ENCODE data around the gene RAD51B.

The RAD51B gene

DNA sequence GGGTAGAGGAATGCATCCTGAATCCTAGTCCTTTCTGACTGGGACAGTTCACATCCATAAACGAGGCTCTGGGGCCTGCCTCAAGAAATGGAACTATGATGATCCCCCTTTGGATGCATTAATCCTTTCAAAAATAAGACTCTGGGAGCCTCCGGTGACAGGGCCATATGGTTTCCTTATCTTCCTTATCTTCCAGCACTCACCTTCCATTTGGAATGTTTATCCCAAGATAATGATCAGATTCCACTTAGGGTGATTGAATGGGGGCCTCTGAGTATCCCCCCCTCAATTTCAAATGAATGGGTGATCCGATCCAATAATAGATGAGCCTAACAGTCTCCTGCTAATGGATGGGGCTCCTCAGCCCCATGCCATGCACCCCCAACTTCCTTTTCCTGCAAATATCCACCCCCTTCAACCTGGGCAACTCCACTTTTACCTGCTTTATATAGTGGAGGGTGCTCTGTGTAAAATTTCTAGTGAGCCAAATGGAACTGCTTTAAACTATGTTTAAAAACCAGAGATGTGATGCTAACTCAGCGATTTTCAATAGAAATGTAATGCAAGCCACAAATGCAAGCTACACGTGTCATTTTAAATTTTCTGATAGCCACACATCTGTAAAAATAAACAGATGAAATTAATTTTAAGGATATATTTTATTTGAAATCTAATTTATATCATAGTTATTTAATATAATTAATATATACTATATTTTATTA, 815.5 kb downstream of the RAD51B start:
- no peak for DNase-seq

DNA sequence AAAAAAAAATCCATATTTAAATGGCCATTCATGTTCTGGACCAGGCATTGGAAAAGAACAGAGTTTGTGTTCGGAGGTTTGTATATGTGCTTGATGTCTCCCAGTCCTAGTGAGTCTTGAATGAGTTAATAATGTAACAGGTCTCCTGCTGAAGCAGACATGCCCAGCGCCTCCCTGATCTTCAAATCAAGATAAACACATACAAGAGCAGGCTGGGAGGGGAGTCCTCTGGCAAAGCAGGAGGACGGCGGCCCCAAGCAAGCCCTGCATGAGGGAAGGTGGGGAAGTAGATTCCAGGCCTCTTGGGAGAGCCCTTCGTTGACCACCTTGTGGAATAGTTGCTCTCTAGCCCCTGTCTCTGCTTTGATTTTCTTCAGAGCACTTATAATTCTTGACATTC, 817.0 kb downstream of the RAD51B start:
- DNase-seq = no peak

DNA sequence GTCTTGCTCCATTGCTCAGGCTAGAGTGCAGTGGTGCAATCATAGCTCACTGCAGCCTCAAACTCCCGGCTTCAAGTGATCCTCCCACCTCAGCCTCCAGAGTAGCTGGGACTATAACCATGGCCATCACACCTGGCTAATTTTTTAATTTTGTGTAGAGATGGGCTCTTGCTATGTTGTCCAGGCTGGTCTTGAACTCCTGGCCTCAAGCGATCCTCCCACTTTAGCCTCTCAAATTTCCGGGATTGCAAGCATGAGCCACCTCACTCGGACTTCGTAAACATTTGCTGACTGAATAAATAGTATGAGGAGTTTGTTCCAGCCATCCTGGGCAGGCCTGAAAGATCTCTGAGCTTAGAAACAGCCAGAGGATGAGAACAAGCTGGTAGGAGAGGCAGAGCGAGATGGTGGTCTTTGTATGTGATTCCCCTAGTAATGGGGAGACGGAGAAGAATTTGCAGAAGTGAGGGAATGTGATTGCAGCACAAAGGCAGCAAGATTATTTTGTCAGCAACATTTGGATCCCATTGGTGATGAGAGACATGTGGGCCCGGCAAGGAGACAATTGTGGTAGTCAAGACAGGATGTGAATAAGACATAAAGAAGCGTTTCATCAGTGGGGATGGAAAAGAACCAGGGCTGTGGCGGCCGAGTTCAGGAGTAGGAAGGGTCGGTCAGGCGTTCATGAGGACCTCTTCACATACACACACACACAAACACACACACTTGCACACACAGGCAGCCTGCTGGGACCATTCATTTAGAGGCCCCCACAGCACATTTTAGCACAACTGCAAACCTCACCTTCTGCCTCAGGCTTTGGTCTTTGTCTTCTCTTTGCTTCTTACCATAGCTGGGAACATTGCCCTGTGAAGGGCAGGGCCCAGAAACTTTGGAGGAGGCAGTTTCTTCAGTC, 817.8 kb downstream of the RAD51B start:
- no peak for DNase-seq

DNA sequence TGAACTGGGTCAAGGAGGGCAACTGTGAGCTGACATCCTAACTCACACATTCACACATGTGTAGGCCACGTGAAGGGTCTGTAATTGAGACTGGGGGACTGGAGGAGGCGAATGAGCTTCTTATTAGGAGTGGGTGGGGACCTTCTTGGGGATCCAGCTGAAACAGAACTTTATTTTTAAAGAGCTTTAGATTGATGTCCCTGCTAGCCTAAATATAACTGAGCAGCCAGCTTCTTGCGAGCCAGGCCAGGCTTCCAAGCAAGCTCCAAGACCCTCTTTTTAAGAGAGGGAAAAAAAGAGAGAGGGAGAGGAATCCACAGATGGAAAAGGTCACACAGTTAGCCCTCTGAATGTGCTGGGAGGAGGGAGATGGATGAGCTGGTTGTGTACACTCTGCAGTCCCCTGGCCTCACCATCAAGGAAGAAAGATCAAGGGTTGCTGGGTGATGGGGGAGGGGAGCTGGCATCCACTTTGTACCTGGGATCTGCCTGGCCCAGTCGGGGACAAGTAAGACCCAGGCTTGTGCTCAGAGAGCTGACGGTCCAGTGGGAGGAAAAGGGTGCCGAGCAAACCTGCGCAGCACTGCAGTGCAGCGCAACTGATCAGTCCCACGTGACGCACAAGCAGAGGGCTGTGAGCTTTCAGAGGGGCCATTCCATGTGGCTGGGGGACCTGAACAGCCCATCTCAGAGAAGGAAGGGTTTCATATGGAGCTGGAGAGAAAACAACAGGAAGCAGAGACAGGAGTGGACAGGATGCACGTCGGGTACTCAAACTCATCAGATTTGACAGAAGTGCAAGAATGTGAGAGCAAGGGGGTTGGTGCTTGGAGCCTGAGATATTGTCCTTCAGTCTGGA, 818.8 kb downstream of the RAD51B start:
- DNase-seq = no peak

DNA sequence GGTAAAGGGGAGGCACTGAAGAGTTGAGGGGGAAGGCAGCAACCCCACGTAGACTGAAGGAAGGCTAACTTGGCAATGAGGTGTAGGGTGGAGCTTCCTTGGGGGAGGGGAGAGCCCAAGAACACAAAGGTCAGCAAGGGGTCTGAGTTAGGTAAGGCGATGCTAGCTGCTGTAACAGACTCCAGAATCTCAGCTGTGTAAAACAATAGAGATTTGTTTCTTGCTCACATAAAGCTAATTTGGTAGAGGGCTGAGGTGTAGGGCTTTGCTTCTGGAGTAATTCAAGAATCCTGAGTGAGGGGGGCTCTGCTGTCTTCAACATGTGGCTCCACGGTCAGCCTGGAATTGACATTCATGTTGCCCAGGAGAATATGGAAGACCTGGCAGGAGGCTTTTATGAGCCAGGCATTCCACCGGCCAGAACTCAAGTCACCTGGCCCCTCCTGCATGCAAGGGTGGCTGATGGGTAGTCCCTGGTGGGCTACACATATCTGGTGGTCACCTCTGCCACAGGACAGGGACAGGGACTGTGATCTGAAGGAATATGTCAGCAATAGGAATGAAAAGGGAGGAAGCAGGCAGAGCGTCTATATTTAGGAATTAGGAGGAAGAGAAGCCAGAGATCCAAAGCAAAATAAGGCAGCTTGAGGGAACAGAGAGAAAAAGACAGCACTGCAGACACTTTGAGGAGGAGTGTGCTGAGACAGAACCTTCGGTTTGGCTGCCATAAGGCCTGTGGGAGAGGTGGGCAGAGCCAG, 819.6 kb downstream of the RAD51B start:
- DNase-seq = no peak

DNA sequence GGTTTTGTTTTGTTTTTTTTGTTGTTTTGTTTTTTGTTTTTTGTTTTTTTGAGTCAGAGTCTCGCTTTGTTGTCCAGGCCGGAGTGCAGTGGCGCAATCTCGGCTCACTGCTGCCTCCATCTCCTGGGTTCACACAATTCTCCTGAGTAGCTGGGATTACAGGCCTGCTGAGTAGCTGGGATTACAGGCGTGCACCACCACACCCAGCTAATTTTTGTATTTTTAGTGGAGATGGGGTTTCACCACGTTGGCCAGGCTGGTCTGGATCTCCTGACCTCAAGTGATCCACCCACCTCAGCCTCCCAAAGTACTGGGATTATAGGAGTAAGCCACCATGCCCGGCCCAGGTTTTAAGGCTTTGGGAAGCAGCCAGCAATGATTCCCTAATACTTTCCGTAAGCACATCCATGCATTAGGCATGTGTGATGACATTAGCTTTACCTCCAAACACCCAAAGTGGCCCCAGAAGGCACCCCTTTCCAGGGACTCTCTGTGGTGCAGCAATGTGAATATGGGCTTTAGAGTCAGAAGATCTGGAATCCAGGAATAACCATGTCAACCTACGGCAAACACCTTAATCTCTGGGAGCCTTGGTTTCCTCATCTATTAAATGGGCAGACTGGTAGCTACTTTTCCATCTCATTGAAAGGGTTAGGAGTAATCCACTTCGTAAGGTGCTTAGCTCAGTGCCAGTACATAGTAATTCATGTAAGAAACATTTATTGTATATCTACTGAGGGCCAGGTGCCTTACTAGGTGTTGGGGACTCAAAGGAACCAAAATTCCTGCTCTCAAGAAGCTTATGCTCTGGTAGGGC, 820.4 kb downstream of the RAD51B start:
- no peak for DNase-seq

DNA sequence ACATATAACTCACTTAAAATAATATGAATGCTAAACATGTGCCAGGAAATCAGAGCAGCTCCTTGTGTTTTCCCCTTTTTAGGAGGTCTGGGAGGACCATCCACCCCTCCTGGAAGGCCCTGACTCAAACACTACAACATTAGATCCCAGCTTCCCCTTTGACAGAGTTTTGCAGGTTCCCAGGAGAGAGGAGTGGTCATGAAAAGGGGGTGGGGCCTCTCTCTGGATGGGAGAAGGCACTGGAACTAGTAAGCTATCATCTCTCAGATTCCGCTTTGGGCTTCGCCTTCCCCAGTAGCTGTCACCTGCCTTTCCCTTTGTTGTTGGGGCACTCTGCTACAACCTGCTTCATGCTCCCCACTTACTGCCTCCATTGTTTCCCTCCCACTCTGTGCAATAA, 824.1 kb downstream of the RAD51B start:
- DNase-seq = no peak

DNA sequence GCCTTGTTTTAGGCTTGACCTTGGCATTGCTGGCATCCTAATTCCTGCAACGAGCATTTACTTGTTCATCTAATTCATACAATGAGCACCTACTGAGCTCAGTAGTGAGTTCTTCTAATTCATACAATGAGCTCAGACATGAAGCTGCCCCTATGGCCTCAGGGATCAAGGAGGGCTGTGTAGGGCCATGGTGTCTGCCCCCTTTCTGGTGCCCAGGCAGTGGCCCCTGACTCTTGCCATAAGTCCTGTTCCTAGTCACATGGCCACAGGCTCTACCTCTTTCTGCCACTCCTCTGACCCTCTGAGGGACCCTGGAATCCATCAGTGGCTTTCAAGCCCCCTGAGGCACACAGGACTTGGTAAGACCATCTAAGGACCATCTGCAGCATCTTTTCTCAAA, 824.5 kb downstream of the RAD51B start:
- DNase-seq = no peak

DNA sequence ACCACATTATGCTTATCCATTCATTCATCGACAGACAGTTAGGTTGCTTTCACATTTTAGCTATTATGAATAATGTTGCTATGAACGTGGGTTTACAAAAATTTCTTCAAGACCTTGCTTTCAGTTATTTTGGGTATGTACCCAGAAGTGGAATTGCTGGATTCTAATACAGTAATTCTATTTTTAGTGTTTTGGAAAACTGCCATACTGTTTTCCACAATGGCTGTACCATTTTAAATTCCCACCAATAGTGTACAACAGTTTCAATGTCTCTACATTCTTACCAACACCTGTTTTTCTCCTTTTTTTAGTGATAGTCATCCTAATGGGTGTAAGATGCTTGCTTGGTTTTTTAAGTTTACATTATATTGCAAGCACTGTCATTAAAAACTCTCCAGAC, 825.8 kb downstream of the RAD51B start:
- no peak for DNase-seq

DNA sequence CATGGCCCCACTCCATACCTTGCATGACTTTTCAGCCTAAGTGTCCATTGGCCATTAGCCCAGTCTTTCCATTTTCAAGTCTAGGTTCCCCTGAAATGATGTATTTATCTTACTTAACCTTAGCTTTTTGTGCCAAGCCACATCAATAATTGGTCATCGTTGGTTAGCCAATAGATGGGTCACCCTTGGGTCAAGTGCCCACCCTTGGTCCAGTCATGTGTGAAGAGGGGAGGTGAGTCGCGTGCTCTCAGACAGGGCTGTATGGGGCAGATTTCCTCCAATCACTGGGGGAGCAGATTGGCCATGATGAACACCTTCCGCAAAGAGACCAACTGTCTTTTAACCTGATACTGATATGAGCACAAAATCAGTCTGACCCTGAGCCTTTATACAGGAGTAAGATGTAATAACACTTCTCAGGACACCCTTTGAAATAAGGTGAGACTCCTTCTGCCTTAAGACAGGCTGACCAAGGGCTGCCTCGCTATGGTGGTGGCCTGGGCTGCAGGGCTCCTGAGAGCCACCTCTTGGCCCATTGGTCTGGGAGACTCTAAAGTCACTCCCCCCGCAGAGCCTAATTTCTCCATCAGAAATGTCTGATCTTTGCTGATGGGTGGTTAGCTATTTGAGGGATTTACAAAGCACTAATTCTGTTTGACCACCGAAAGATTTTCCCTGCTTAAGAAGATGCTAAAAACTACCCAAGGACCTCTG, 830.1 kb downstream of the RAD51B start:
- no peak for DNase-seq

DNA sequence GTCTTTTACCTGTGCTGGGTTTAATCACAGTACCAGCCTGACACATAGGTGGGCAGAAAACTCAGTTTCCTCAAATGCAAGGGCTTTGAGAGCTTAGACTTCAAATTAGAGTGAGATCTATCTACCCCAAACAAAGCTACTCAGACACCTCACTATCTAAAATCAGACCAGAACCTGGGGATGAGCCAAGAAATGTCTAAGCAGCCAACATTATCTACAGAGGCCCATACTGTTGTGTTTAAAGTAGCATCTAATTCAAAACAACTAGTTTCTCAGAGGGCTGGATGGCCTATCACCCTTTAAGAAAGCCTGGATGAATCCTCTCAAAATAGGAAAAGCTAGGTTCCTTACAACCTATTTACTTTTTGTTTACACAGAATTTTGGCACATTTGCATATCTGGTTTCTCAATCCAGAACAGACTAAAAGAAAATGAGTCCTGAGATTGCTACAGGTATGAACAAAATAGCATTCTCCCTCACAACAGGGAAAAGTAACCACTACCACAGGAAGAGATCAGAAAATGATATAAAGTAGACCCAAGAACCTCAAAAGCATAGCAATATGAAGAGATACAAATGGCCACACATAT, 830.9 kb downstream of the RAD51B start:
- DNase-seq = no peak

DNA sequence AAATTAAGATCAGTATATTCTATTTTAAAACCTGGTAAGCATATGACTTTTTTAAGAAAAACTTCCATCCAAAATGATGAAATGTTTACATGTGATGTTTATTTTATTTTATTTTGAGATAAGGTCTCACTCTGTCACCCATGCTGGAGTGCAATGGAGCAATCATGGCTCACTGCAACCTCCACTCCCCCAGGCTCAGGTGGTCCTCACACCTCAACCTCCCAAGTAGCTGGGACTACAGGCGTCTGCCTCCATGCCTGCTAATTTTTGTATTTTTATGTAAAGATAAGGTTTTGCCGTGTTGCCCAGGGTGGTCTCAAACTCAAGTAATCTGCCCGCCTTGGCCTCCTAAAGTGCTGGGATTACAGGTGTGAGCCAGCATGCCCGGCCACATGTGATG, 831.5 kb downstream of the RAD51B start:
- DNase-seq = no peak

DNA sequence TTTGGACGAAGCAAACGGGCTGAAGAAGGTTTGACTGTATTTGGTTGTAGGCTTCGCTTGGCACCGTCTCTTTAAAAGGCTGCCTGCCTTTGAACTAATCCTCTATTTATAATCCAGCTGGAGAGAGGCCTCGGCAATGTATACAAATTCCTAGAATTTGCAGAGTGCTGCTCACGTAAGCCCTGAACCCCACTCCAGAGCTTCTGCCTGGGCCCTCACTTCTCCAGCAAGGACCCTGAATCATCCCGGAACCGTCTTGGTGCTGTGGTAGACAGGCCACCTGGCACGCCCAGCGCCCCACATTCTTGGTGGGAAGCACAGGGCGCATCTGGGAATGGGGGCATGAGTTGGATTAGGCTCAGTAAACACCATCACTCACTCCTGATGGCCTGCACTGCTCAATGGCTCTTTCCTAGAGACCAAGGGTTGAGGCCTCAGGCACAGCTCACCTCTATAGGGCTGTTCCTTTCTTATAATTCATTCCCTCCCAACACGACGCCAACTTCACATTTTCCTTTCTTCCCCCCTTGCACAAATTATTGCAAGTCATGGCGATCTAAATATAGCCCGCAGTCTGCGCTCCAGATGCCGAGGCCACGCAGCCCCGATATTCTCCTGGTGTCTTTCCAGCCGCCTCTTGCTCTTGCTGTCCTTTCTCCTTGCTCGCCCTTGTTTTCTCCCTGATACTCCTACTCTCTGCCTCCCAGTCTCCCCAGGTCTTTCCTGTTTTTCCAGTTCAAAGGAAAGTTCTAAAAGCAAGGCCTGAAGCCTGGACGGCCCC, 832.3 kb downstream of the RAD51B start:
- DNase-seq = no peak

DNA sequence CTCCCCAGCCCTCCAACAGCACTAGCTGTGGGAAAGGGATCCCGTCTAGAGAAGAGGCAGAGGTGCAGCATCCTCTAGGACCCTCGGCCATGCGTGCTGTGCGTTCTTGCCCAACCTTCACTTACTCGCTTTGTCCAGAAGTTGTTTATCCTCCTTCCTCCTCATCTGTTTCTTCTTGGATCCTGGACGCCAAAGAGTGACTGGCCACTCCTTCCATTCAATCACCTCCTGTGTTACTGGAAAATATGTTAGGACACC, 832.8 kb downstream of the RAD51B start:
- DNase-seq = no peak

DNA sequence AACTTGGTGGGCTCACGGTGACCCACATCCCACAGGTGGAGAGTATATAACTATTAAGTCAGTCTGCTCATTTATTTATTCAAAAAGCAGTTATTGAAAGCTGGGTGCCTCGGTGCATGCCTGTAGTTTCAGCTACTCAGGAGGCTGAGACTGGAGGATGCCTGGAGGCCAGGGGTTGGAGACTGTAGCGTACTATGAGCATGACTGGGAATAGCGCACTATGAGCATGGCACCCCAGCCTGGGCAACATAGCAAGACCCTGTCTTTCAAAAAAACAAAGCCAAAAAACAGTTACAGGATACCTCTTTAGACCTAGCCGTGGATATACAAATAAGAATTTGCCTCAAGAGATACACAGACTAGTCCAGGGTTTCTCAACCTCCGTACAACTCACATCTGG, 833.5 kb downstream of the RAD51B start:
- no peak for DNase-seq

DNA sequence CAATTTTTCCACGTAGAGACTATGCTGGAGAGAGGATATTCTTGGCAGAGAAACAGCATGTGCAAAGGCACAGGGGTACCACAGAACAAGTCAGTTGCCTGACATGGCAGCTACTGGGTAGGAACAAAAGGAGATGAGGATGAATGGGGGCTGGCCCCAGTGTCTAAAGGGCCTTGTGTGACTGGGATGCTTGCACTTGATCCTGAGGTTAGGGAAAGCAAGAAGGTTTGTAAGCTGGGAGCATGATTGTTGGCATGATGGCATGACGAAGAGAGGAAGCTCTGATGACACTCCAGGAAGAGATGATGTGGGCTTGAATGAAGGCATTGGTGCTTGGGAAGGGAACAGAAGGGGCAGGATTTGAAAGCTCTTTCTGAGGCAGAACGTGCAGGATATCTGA, 834.2 kb downstream of the RAD51B start:
- no peak for DNase-seq

DNA sequence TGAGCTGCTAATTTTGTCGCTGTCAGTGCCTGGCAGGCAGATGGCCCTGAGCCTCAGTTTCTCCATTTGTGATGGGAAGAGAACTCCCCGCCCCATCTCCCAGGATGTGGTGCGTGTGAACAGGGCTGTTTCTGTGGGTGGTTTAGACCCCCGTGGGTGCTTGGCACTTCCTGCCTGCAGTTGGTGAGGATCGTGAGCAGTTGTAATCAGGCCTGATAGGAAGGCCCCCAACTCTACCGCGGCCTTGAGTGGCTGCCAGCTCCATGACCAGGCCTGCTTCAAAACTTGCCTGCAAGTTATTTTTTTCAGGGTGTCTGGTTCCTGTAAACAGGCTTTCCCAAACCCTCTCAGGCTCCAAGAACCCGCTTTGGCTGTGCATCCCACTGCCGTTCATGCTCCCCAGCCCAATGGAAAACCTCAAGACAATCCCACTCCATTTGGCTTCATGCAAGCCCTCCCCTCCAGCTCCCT, 834.9 kb downstream of the RAD51B start:
- no peak for DNase-seq

DNA sequence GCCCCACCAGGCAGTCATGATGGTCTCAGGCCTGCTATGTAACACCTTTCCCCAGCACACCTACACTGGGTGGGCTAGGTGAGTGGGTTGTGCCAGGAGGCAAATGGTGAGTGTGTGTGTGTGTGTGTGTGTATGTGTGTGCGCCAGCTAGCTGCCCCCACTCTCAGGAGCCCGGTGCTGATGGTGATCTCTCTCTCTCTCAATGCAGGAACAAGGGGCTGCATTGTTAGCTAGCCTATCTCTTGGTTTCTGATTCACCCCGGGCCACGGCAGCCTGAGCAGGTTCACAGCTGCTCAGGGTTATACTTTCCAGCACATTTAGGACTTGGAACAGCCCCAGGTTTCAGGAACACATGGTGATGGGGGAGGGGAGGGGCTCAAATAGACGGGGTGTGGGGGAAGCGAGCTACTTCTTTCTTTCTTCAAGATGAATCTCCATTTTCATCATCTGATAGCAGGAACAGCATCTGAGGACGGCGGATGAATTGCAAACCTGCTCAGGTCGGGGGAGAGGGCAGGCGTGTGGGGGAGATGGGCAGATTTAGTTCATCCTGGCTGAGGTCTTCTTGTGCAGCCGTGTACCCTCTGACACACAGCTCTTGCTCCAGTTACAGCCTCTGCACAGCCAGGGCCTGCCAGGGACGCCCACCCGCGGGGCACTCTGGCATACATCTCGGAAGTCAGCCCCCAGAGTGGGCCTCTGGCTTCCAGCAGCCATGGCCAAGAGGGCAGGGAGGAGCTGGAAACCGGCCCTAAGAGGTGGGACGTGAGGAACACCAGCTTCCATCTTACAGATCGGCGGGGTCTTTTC, 835.6 kb downstream of the RAD51B start:
- no peak for DNase-seq

DNA sequence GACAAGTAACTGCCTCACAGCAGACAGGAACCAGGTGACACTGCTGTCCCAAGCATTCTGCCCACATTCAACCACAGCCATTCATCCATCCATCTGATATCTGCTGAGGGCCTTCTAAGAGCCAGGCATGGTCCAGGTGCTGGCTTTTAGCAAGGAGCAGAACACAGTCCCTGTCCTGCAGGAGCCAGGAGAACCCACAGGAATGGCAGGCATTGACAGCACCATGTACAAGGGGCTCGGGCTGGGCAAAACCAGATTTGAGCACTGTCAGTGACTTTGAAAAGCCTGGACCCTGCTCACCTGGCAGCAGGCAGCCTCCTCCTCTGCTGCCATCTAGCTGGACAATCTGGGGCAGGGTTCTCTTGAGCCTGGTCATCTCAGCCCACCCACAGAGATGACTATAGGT, 836.3 kb downstream of the RAD51B start:
- no peak for DNase-seq

Measured in NCI-H2081 (cell line).